Neural cell (in vitro differentiated cells): ENCODE results near the gene DENND5A. TPM values are rescaled to one million over a fixed set of nuclear protein-coding genes. Genes with fewer than 3 reads are reported as not detected.
A peak's percentile ranks its signal among the peaks of the same experiment; 100 is the strongest.

Source experiments
- H2AFZ ChIP-seq: fragments of 200-600, 300-800 bp; sonication (generic), shearing (Covaris generic); 2 replicates; pipeline ENCODE4 v1.6.0; 2014; ENCODE audit warnings: low read depth, mild to moderate bottlenecking, antibody characterized with exemption, low read length, moderate library complexity
- H3F3A ChIP-seq: fragments of 200-600 bp; shearing (Covaris generic); 2 replicates; pipeline ENCODE4 v1.6.1; 2016; ENCODE audit warnings: mild to moderate bottlenecking, moderate library complexity, mixed read lengths, antibody characterized with exemption, low read length; ENCODE audit not compliant: insufficient read depth, poor library complexity, severe bottlenecking
- H3K27ac ChIP-seq: fragments of 200-600, 300-800 bp; sonication (generic), shearing (Covaris generic); 2 replicates; pipeline ENCODE4 v1.5.1; 2014; ENCODE audit warnings: mild to moderate bottlenecking, low read length, moderate library complexity
- H3K27me3 ChIP-seq: fragments of 300-800, 200-600 bp; sonication (generic), shearing (Covaris generic); 2 replicates; pipeline ENCODE4 v1.6.0; 2014; ENCODE audit warnings: mild to moderate bottlenecking, low read depth, low read length, moderate library complexity; ENCODE audit not compliant: insufficient read depth
- H3K36me3 ChIP-seq: fragments of 300-800, 200-600 bp; sonication (generic), shearing (Covaris generic); 2 replicates; pipeline ENCODE4 v1.5.1; 2014; ENCODE audit warnings: mild to moderate bottlenecking, antibody characterized with exemption, low read length, moderate library complexity; ENCODE audit not compliant: insufficient read depth
- H3K4me2 ChIP-seq: fragments of 300-800, 200-600 bp; sonication (generic), shearing (Covaris generic); 2 replicates; pipeline ENCODE4 v1.6.0; 2014; ENCODE audit warnings: mild to moderate bottlenecking, low read length
- H3K4me3 ChIP-seq: fragments of 300-800, 200-600 bp; sonication (generic), shearing (Covaris generic); 2 replicates; pipeline ENCODE4 v1.5.1; 2014; ENCODE audit warnings: mild to moderate bottlenecking, low read length, moderate library complexity
- H3K79me2 ChIP-seq: fragments of 200-600 bp; shearing (Covaris generic); replicated peaks from 2 replicates; pipeline ENCODE4 v1.6.0; 2014; ENCODE audit warnings: mild to moderate bottlenecking, low read length, moderate library complexity; ENCODE audit not compliant: insufficient read depth
- H3K9ac ChIP-seq: fragments of 300-800, 200-600 bp; sonication (generic), shearing (Covaris generic); 2 replicates; pipeline ENCODE4 v1.6.1; 2016; ENCODE audit warnings: mild to moderate bottlenecking, low read length, mixed read lengths
- H3K9me2 ChIP-seq: fragments of 200-600 bp; shearing (Covaris generic); 2 replicates; pipeline ENCODE4 v1.6.1; 2016; ENCODE audit warnings: mild to moderate bottlenecking, low read length, mixed read lengths; ENCODE audit not compliant: insufficient read depth
- H3K9me3 ChIP-seq: fragments of 200-600, 300-800 bp; sonication (generic), shearing (Covaris generic); 2 replicates; pipeline ENCODE4 v1.6.1; 2016; ENCODE audit warnings: mild to moderate bottlenecking, mixed run types, low read length, moderate library complexity, mixed read lengths
- H4K20me1 ChIP-seq: fragments of 200-600 bp; shearing (Covaris generic); 2 replicates; pipeline ENCODE4 v1.6.1; 2016; ENCODE audit warnings: mild to moderate bottlenecking, mixed run types; ENCODE audit not compliant: insufficient read depth
- EP300 ChIP-seq: fragments of 450-650 bp; conservative IDR thresholded peaks from 2 replicates; pipeline ENCODE4 v1.6.1; 2014; ENCODE audit warnings: antibody characterized with exemption, mild to moderate bottlenecking, moderate library complexity; ENCODE audit not compliant: poor library complexity, severe bottlenecking
- EZH2 ChIP-seq: fragments of 200-600, 300-800 bp; shearing (Covaris generic), sonication (generic); IDR thresholded peaks from 2 replicates; pipeline ENCODE4 v1.6.1; 2014; ENCODE audit warnings: antibody characterized with exemption, low read length, borderline replicate concordance, mild to moderate bottlenecking; ENCODE audit not compliant: insufficient read depth, poor library complexity, severe bottlenecking
- MXI1 ChIP-seq: fragments of 450-650 bp; conservative IDR thresholded peaks from 2 replicates; pipeline ENCODE4 v1.6.1; 2014; ENCODE audit warnings: antibody characterized with exemption, mild to moderate bottlenecking; ENCODE audit not compliant: poor library complexity, severe bottlenecking
- POLR2AphosphoS5 ChIP-seq: IDR thresholded peaks from 2 replicates; pipeline ENCODE4 v1.6.1; 2012
- RAD21 ChIP-seq: fragments of 450-650 bp; conservative IDR thresholded peaks from 2 replicates; pipeline ENCODE4 v1.6.1; 2014; ENCODE audit warnings: antibody characterized with exemption, mild to moderate bottlenecking, moderate library complexity
- SMC3 ChIP-seq: fragments of 450-650 bp; conservative IDR thresholded peaks from 2 replicates; pipeline ENCODE4 v1.6.1; 2014; ENCODE audit warnings: antibody characterized with exemption, mild to moderate bottlenecking, moderate library complexity; ENCODE audit not compliant: poor library complexity
- TAF1 ChIP-seq: IDR thresholded peaks from 2 replicates; pipeline ENCODE4 v1.6.1; 2012; ENCODE audit warnings: low read depth
- polyA minus RNA-seq: library from RNA; depleted of rRNA, polyadenylated mRNA; stranded (reverse); fragments of >200 nt; gene quantifications from 2 replicates; pipeline ENCODE4 v1.2.3, GENCODE V29; 2014
- polyA plus RNA-seq: library from polyadenylated mRNA; depleted of rRNA; stranded (reverse); fragments of >200 nt; gene quantifications from 2 replicates; pipeline ENCODE4 v1.2.3, GENCODE V29; 2014
- TF ChIP-seq, protein P1 (sequence below): IDR thresholded peaks from 2 replicates; pipeline ENCODE4 v1.6.1; 2012; ENCODE audit warnings: borderline replicate concordance
- TF ChIP-seq, protein P2 (sequence below): fragments of 450-650 bp; IDR thresholded peaks from 2 replicates; pipeline ENCODE4 v1.5.1; 2014; ENCODE audit warnings: antibody characterized with exemption, mild to moderate bottlenecking, moderate library complexity; ENCODE audit not compliant: poor library complexity, severe bottlenecking

DENND5A gene
- polyA plus RNA-seq, result 75.6 and 108 TPM in 2 replicates
- polyA minus RNA-seq, result 174 and 191 TPM in 2 replicates

DNA sequence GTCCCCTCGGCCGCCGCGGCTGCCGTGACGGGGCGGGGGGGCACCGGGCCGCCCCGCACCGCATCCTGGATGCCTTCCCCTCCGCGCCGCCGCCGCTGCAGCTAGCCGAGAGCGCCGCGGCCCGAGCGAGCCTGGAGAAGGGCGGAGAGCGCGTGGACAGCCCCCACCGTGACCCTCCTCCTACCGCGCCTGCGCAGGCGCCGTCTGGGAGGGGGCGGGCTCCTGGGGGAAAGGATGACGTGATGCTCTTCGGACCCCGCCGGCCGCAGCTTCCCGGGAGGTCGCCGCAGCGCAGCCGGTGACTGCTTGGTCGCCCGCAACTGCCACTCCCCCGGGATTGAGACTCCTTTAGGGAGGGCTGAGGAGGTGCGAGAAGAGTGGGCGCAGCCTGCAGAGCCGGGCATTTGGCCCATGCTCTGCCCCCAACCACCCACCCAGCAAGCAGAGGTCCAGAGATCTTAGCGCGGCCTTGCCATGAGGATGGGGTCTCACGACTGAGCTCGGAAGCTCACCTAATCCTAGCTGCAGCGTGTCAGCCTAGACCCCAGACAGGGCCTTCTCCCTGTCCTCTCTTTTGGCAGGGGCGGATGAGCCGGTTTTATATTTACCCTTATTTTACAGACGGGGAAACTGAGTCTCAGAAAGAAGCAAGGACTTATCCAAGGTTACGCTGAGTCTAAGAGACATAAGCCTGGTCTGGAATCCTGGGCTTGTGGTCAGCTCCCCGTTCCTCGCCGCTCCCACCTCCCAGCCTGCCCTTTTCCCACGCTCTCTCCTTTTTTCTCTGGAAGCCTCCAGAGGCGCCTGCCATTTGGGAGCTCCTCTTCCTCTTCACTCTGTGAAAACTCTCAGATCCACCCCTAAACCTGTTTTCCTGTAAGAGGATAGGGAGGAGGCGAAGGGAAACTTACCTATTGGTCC is at the start of gene DENND5A:
DENND5A (minus strand) TSS at position 140 of the 921 bp plus-strand sequence. CDS start 281 bp downstream, outside the sequence.
- no peak for TF ChIP-seq EZH2
- TF ChIP-seq POLR2AphosphoS5, result peak; percentile 86
- TF ChIP-seq MXI1, result peak; percentile 62
- peak; percentile 60 for TF ChIP-seq EP300
- TF ChIP-seq TAF1, result peak; percentile 30
- no peak for TF ChIP-seq RAD21
- TF ChIP-seq, protein P1, sequence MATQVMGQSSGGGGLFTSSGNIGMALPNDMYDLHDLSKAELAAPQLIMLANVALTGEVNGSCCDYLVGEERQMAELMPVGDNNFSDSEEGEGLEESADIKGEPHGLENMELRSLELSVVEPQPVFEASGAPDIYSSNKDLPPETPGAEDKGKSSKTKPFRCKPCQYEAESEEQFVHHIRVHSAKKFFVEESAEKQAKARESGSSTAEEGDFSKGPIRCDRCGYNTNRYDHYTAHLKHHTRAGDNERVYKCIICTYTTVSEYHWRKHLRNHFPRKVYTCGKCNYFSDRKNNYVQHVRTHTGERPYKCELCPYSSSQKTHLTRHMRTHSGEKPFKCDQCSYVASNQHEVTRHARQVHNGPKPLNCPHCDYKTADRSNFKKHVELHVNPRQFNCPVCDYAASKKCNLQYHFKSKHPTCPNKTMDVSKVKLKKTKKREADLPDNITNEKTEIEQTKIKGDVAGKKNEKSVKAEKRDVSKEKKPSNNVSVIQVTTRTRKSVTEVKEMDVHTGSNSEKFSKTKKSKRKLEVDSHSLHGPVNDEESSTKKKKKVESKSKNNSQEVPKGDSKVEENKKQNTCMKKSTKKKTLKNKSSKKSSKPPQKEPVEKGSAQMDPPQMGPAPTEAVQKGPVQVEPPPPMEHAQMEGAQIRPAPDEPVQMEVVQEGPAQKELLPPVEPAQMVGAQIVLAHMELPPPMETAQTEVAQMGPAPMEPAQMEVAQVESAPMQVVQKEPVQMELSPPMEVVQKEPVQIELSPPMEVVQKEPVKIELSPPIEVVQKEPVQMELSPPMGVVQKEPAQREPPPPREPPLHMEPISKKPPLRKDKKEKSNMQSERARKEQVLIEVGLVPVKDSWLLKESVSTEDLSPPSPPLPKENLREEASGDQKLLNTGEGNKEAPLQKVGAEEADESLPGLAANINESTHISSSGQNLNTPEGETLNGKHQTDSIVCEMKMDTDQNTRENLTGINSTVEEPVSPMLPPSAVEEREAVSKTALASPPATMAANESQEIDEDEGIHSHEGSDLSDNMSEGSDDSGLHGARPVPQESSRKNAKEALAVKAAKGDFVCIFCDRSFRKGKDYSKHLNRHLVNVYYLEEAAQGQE, result peak; percentile 34
- peak; percentile 30 for TF ChIP-seq SMC3
- TF ChIP-seq, protein P2, sequence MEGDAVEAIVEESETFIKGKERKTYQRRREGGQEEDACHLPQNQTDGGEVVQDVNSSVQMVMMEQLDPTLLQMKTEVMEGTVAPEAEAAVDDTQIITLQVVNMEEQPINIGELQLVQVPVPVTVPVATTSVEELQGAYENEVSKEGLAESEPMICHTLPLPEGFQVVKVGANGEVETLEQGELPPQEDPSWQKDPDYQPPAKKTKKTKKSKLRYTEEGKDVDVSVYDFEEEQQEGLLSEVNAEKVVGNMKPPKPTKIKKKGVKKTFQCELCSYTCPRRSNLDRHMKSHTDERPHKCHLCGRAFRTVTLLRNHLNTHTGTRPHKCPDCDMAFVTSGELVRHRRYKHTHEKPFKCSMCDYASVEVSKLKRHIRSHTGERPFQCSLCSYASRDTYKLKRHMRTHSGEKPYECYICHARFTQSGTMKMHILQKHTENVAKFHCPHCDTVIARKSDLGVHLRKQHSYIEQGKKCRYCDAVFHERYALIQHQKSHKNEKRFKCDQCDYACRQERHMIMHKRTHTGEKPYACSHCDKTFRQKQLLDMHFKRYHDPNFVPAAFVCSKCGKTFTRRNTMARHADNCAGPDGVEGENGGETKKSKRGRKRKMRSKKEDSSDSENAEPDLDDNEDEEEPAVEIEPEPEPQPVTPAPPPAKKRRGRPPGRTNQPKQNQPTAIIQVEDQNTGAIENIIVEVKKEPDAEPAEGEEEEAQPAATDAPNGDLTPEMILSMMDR, result no peak
- no peaks in the 10 kb centered on the region for H4K20me1 ChIP-seq
- no peaks in the 10 kb centered on the region for H3K36me3 ChIP-seq
- peak within 1 kb of the TSS; percentile 91 for H3K4me2 ChIP-seq
- H3F3A ChIP-seq, result no peaks in the 10 kb centered on the region
- H3K9me2 ChIP-seq, result no peaks in the 10 kb centered on the region
- H3K79me2 ChIP-seq, result peaks cover 36% of the 10 kb centered on the region
- no peaks in the 10 kb centered on the region for H3K9me3 ChIP-seq
- peak within 1 kb of the TSS; percentile 96 for H3K4me3 ChIP-seq
- no peaks in the 10 kb centered on the region for H3K27me3 ChIP-seq
- H3K27ac ChIP-seq, result peak within 1 kb of the TSS; percentile 76
- H2AFZ ChIP-seq, result peak within 1 kb of the TSS; percentile 52
- H3K9ac ChIP-seq, result peak within 1 kb of the TSS; percentile 86

DNA sequence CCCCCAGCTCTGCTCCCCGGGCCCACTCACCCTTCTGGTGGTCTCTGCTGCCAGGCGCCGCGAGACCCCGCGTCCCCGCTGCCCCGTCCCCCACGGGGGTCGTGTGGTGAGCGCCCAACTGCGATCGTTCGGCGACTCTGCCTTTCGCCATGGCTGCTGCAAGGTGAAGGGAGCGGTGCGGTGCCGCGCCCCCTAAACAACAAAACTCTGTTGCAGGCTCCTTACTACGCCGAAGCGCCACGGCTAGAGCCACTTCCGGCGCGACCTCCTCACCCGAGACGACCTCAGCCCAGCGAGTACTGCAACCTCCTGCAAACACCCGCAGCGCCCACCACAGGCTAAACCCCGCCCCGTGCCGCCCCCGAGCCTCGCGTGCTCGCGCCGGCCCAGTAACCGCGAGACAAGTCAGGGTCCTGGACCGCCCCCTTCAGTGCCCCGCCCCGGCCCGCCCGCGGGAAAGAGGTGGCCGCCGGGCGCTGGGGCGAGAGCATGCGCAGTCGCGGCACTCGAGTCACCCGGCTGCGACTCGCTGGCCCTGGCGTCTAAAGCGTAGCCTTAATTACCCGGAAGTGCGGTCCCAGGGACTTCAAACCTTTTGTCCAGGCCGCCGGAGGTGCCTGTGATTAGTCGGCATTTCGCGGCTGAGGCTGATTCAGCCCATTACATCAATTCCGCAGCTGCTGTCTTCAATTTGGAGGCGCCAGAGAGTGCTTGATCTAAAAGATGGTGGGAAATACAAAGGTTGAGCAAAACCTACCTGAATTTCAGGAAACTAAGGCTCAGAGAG is 49.3 kb upstream of the DENND5A start, which contains the start of gene TMEM41B:
TMEM41B (minus strand) TSS at position 303 of the 787 bp plus-strand sequence; CDS start at position 151, 152 bp downstream.
- TF ChIP-seq EZH2, result no peak
- TF ChIP-seq RAD21, result peak; percentile 19
- TF ChIP-seq MXI1, result peak; percentile 73
- TF ChIP-seq, protein P1, result peak; percentile 70
- TF ChIP-seq, protein P2, result peak; percentile 57
- peak; percentile 51 for TF ChIP-seq EP300
- TF ChIP-seq SMC3, result peak; percentile 20
- TF ChIP-seq POLR2AphosphoS5, result peak; percentile 83
- peak; percentile 79 for TF ChIP-seq TAF1
- Histone ChIP-seq H4K20me1 (no peaks in the 10 kb centered on the region), H3K79me2 (peaks cover 38% of the 10 kb centered on the region), H3K4me3 (peak within 1 kb of the TSS; percentile 98), H3K27ac (peak within 1 kb of the TSS; percentile 95), H3K36me3 (no peaks in the 10 kb centered on the region), H2AFZ (peak within 1 kb of the TSS; percentile 88), H3K9me3 (no peaks in the 10 kb centered on the region), H3F3A (no peaks in the 10 kb centered on the region), H3K4me2 (peak within 1 kb of the TSS; percentile 92), H3K27me3 (no peaks in the 10 kb centered on the region), H3K9ac (peak within 1 kb of the TSS; percentile 97), H3K9me2 (no peaks in the 10 kb centered on the region)
